ENCODE data around the gene LAMC3.
"Not testable (repeated sequence)": the region's sequence is repeated elsewhere in the genome, so short reads cannot be mapped to it uniquely, and the experiment has no call there.

LAMC3 gene

GRCh38 chr9:130991778-130992681 is 16.9 kb upstream of the LAMC3 start:
- no peak for DNase-seq (ENCODE audit: low spot score)

GRCh38 chr9:130992682-130993032 is 16.3 kb upstream of the LAMC3 start:
- no peak for DNase-seq (ENCODE audit: low spot score)

GRCh38 chr9:130993303-130994030 is 15.5 kb upstream of the LAMC3 start:
- no peak for DNase-seq (ENCODE audit: low spot score)

- no peak for DNase-seq (ENCODE audit: low spot score)
Measured at GRCh38 chr9:130994135-130995085, 14.6 kb upstream of the LAMC3 start.

GRCh38 chr9:130995086-130996011 is 13.6 kb upstream of the LAMC3 start:
- no peak for DNase-seq (ENCODE audit: low spot score)

GRCh38 chr9:130996205-130996604 is 12.8 kb upstream of the LAMC3 start:
- no peak for DNase-seq (ENCODE audit: low spot score)

- DNase-seq (ENCODE audit: low spot score): no peak
Measured at GRCh38 chr9:130996676-130997394, 12.1 kb upstream of the LAMC3 start.

GRCh38 chr9:130997395-130997684 is 11.6 kb upstream of the LAMC3 start:
- DNase-seq (ENCODE audit: low spot score): no peak

- peak; percentile 25 for DNase-seq (ENCODE audit: low spot score)
Measured at GRCh38 chr9:130997925-130998596, 10.9 kb upstream of the LAMC3 start.

GRCh38 chr9:130998597-130999244 is 10.3 kb upstream of the LAMC3 start:
- DNase-seq (ENCODE audit: low spot score): no peak

GRCh38 chr9:130999245-130999623 is 9.7 kb upstream of the LAMC3 start:
- no peak for DNase-seq (ENCODE audit: low spot score)

GRCh38 chr9:131000526-131000925 is 8.4 kb upstream of the LAMC3 start:
- not testable (repeated sequence) for DNase-seq (ENCODE audit: low spot score)

- DNase-seq (ENCODE audit: low spot score): no peak
Measured at GRCh38 chr9:131001021-131001420, 8.0 kb upstream of the LAMC3 start.

GRCh38 chr9:131001990-131002389 is 7.0 kb upstream of the LAMC3 start:
- DNase-seq (ENCODE audit: low spot score): no peak

- DNase-seq (ENCODE audit: low spot score): no peak
Measured at GRCh38 chr9:131006601-131007000, 2.4 kb upstream of the LAMC3 start.

GRCh38 chr9:131008086-131008485 is 888 bp upstream of the LAMC3 start:
- DNase-seq (ENCODE audit: low spot score): no peak

GRCh38 chr9:131008563-131008908 is 438 bp upstream of the LAMC3 start:
- no peak for DNase-seq (ENCODE audit: low spot score)

- DNase-seq (ENCODE audit: low spot score): no peak
Measured at GRCh38 chr9:131010482-131011273, 1.7 kb downstream of the LAMC3 start.
